Measurements from ENCODE around the gene TST. TPM values are rescaled to one million over a fixed set of nuclear protein-coding genes. Genes with fewer than 3 reads are reported as not detected.

TST gene
- total RNA-seq, 1 donor from 2014 or later = 39.0 TPM

DNA sequence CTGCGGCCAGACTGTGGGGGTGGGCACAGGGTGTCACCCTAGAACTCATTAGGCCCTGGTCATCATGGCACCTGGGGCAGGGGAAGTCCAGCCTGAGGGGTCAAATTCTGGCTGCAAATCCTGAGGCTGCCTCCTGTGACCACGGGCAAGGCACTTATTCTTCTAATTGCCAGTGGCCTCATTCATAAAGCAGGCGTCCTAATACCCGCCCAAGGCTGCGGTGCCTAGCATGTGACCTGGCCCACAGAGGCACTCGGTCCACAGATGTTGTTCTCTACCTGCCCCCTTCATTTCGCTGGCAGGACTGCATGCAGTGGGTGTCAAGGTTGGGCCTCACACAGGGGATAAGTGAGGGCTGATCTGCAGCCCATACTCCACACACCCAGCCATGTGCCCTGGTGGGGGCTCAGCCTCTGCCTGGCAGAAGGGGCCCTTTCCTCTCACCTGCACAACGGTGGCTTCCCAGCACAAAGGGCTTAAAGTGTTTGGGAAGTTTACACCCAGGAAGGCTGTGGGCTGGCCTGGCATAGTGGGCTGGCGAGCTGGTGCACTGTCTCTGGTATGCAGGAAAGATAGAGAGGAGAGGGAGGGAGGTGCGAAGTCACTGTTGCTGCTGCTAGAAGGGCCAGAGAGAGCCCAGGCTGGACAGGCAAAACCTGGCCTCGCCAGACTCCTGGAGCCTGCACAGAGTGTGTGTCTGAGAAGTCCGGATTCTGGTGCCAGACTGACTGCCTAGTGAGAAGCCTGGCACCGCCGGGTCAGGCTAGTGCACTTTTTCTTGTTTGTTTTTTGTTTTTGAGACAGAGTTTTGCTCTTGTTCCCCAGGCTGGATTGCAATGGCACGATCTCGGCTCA, 3.5 kb upstream of the TST start:
- peaks cover 12% of the 10 kb centered on the region for H3K4me1 Mint-ChIP-seq (ENCODE audit: unreplicated experiment)
- no peaks in the 10 kb centered on the region for H3K9me3 Mint-ChIP-seq (ENCODE audit: unreplicated experiment)
- H3K27ac Mint-ChIP-seq (ENCODE audit: unreplicated experiment) = no peak overlapping the region
- H3K4me3 Mint-ChIP-seq (ENCODE audit: unreplicated experiment) = no peak overlapping the region
- peaks cover 2% of the 10 kb centered on the region for H3K27me3 Mint-ChIP-seq (ENCODE audit: unreplicated experiment)
- no peak for DNase-seq (ENCODE audit: low spot score)
- H3K36me3 Mint-ChIP-seq (ENCODE audit: low read depth, unreplicated experiment) = peaks cover 14% of the 10 kb centered on the region
- TF ChIP-seq CTCF (IDR thresholded peaks at IDR 0.05; ENCODE audit: unreplicated experiment) = no peak

GRCh38 chr22:37021710-37022482, 2.6 kb upstream of the TST start:
- H3K9me3 Mint-ChIP-seq (ENCODE audit: unreplicated experiment) = no peaks in the 10 kb centered on the region
- H3K36me3 Mint-ChIP-seq (ENCODE audit: low read depth, unreplicated experiment) = peaks cover 11% of the 10 kb centered on the region
- H3K27ac Mint-ChIP-seq (ENCODE audit: unreplicated experiment) = no peak overlapping the region
- H3K4me3 Mint-ChIP-seq (ENCODE audit: unreplicated experiment) = peak overlapping the region; percentile 49
- peak; percentile 43 for DNase-seq (ENCODE audit: low spot score)
- peaks cover 2% of the 10 kb centered on the region for H3K27me3 Mint-ChIP-seq (ENCODE audit: unreplicated experiment)
- peak; percentile 77 for TF ChIP-seq CTCF (IDR thresholded peaks at IDR 0.05; ENCODE audit: unreplicated experiment)
- H3K4me1 Mint-ChIP-seq (ENCODE audit: unreplicated experiment) = peaks cover 12% of the 10 kb centered on the region

DNA sequence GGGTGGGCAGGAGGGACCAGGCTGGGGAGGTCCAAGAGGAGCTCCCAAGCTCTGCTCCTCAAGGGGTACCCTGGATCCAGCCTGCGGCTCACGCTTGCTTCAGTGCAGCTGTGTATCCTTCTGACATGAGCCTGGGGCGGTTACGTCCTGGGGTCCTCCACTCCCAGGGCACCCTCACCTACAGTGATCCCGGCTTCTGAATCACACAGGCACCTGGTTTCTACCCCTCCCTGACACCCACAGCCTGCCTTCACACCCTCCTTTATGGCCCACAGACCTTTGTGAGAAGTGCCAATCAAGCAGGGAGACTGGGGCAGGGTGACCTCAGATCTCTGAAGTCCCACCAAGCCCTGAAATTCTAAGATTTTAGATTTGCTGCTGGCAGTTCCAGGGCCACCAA, 1.8 kb upstream of the TST start:
- Mint-ChIP-seq H3K9me3 (ENCODE audit: unreplicated experiment) (no peaks in the 10 kb centered on the region), H3K27me3 (ENCODE audit: unreplicated experiment) (peaks cover 2% of the 10 kb centered on the region), H3K36me3 (ENCODE audit: low read depth, unreplicated experiment) (peaks cover 11% of the 10 kb centered on the region), H3K4me3 (ENCODE audit: unreplicated experiment) (peak overlapping the region; percentile 56), H3K4me1 (ENCODE audit: unreplicated experiment) (peaks cover 18% of the 10 kb centered on the region), H3K27ac (ENCODE audit: unreplicated experiment) (no peak overlapping the region)
- TF ChIP-seq CTCF (IDR thresholded peaks at IDR 0.05; ENCODE audit: unreplicated experiment) = no peak
- no peak for DNase-seq (ENCODE audit: low spot score)

DNA sequence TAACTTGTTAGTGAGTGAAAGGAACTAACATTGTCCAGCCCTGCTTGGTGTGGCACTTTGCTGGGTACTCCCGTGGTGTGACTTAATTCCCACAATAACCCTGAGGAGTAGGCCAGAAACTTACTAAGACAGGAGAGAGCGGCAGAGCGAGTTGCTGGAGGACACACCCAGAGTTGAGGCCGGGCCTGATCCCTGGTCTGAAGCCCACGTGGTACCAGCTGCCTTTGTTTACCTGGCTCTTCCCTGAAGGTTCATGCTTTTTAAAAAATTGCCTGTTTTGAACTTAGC, 889 bp upstream of the TST start:
- H3K9me3 Mint-ChIP-seq (ENCODE audit: unreplicated experiment) = no peaks in the 10 kb centered on the region
- peaks cover 8% of the 10 kb centered on the region for H3K36me3 Mint-ChIP-seq (ENCODE audit: low read depth, unreplicated experiment)
- H3K4me3 Mint-ChIP-seq (ENCODE audit: unreplicated experiment) = peak overlapping the region; percentile 97
- no peak for TF ChIP-seq CTCF (IDR thresholded peaks at IDR 0.05; ENCODE audit: unreplicated experiment)
- peak overlapping the region; percentile 92 for H3K27ac Mint-ChIP-seq (ENCODE audit: unreplicated experiment)
- no peak for DNase-seq (ENCODE audit: low spot score)
- peaks cover 2% of the 10 kb centered on the region for H3K27me3 Mint-ChIP-seq (ENCODE audit: unreplicated experiment)
- H3K4me1 Mint-ChIP-seq (ENCODE audit: unreplicated experiment) = peaks cover 20% of the 10 kb centered on the region

- Mint-ChIP-seq H3K36me3 (ENCODE audit: low read depth, unreplicated experiment) (peaks cover 4% of the 10 kb centered on the region), H3K4me3 (ENCODE audit: unreplicated experiment) (peak overlapping the region; percentile 94), H3K4me1 (ENCODE audit: unreplicated experiment) (peaks cover 20% of the 10 kb centered on the region), H3K27me3 (ENCODE audit: unreplicated experiment) (peaks cover 2% of the 10 kb centered on the region), H3K27ac (ENCODE audit: unreplicated experiment) (peak overlapping the region; percentile 70), H3K9me3 (ENCODE audit: unreplicated experiment) (no peaks in the 10 kb centered on the region)
- peak; percentile 41 for DNase-seq (ENCODE audit: low spot score)
- no peak for TF ChIP-seq CTCF (IDR thresholded peaks at IDR 0.05; ENCODE audit: unreplicated experiment)
Measured at GRCh38 chr22:37018815-37019308, 385 bp downstream of the TST start.
